Spleen (tissue), 3 donors: ENCODE results near the gene OR8J1.
"Not testable (repeated sequence)": the region's sequence is repeated elsewhere in the genome, so short reads cannot be mapped to it uniquely, and the experiment has no call there.

ENCODE experiments used
- POLR2A ChIP-seq, 3 donors: fragments of 450-650 bp; IDR thresholded peaks; one replicate each; pipeline ENCODE4 v1.5.1; 2017; ENCODE audit warnings: antibody characterized with exemption in 3 of 3, mild to moderate bottlenecking in 1 of 3
- POLR2AphosphoS5 ChIP-seq, 3 donors: sonication (generic); formaldehyde crosslinking; IDR thresholded peaks; one replicate each; pipeline ENCODE4 v1.5.1; 2017; ENCODE audit warnings: antibody characterized with exemption in 3 of 3

DNA sequence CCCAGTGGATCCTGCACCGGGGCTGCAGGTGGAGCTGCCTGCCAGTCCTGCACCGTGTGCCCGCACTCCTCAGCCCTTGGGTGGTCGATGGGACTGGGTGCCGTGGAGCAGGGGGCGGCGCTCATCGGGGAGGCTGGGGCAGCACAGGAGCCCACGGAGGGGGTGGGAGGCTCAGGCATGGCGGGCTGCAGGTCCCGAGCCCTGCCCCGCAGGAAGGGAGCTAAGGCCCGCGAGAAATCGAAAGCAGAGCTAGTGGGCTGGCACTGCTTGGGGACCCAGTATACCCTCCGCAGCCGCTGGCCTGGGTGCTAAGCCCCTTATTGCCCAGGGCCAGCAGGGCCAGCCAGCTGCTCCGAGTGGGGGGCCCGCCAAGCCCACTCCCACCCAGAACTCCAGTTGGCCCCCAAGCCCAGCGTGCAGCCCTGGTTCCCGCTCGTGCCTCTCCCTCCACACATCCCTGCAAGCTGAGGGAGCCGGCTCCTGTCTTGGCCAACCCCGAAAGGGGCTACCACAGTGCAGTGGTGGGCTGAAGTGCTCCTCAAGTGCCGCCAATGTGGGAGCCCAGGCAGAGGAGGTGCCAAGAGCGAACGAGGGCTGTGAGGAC lies 47.9 kb downstream of the OR8J1 start:
- TF ChIP-seq POLR2A, POLR2AphosphoS5 (IDR thresholded peaks at IDR 0.05): not testable (repeated sequence)
